Stimulated activated CD8-positive, alpha-beta memory T cell treated with anti-CD3 and anti-CD28 coated beads, Interleukin-12 subunit alpha, Interleukin-12 subunit beta, amount 100 ng/mL, for 4 hours (primary cell): ENCODE measurements around the gene TMEM94.

Source experiments
- DNase-seq: peaks from one replicate; pipeline ENCODE4 v3.0.0-alpha.2; 2020; ENCODE audit warnings: low read depth

The TMEM94 gene

DNA sequence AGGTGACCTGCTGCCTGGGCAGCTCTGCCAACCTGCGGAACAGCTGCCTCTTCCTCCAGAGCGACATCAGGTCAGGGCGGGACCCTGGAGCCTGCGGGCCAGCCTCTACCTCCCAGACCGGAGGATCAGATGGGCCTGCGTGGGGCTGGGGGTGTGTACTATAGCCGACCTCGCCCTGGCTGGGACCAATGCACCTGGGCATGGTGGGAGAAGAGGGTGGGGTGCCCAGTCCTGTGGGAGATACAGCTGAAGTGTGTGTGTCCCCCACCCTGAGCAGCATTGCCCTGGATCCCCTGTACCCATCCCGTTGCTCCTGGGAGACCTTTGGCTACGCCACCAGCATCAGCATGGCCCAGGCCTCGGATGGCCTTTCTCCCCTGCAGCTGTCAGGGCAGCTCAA lies 39.6 kb downstream of the TMEM94 start:
- DNase-seq: no peak

DNA sequence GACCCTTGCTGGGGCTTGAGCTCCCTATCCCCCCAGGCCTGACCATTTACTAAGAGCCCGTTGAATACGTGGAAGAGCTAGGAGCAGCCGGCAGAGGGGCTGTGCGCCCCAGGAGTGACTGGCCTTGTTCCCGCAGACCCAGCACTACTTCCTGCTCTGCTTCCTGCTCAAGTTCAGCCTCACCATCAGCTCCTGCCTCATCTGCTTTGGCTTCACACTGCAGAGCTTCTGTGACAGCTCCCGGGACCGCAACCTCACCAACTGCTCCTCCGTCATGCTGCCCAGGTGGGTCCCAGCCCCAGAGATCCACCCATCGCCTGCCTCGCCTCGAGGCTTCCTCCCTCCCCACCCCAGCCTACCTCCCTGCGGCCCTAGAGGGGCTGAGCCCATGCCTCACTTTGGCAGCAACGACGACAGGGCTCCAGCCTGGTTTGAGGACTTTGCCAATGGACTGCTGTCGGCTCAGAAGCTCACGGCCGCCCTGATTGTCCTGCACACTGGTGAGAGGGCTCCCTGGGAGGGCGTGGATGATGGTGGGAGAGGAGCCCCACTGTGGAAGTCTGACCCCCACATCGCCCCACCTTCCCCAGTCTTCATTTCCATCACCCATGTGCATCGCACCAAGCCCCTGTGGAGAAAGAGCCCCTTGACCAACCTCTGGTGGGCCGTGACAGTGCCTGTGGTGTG lies 41.7 kb downstream of the TMEM94 start:
- no peak for DNase-seq

DNA sequence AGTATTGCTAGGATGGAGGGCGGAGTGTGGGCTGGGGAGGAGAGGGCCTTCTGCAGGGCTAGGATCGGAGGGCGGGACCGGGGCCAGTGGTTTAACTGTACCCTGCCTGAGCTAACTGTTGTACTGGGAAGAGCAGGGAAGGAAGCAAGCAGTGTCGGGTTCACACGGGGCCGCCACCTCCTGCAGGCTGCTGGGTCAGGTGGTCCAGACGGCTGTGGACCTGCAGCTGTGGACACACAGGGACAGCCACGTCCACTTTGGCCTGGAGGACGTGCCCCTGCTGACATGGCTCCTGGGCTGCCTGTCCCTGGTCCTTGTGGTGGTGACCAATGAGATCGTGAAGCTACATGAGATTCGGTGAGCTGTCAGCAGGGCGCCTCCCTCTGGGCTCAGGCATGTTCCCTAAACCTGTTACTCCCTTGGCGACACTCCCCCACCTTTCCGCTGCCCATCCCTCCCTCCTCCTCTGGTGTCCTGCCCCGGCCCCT lies 42.3 kb downstream of the TMEM94 start:
- no peak for DNase-seq

DNA sequence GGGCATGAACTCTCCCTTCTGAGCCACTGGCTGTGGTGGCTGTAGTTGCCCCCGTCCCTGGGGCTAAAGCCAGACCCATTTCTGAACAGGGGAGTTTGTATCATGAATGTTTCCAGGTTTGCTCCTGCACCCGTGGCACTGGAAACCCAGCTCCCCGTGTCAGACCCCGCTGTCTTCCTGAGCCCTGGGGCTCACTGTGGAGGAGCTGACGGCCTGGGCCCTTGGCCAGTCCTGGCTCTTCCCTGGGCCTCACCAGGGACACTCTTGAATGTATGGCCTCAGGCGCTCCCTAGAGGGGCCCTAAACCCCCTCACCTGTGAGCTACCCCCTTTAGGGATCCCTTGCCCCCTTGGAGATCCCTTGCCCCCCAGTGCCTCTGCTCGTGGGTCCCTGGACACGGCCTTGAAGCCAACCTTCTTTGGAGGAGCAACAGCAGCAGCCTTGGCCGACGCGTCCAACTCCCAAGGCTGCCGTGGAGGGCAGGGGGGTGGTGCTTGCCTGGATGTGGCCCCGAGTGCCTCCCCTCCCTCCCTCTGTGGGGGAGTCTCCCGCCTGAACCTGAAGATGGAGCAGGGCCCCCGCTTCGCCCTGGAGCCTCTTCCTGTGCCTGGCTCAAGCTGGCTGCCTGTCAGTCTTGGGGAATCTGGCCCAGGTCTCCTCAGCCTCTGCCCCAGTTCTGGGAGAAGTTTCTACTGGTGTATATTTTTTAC lies 43.0 kb downstream of the TMEM94 start:
- DNase-seq: no peak

DNA sequence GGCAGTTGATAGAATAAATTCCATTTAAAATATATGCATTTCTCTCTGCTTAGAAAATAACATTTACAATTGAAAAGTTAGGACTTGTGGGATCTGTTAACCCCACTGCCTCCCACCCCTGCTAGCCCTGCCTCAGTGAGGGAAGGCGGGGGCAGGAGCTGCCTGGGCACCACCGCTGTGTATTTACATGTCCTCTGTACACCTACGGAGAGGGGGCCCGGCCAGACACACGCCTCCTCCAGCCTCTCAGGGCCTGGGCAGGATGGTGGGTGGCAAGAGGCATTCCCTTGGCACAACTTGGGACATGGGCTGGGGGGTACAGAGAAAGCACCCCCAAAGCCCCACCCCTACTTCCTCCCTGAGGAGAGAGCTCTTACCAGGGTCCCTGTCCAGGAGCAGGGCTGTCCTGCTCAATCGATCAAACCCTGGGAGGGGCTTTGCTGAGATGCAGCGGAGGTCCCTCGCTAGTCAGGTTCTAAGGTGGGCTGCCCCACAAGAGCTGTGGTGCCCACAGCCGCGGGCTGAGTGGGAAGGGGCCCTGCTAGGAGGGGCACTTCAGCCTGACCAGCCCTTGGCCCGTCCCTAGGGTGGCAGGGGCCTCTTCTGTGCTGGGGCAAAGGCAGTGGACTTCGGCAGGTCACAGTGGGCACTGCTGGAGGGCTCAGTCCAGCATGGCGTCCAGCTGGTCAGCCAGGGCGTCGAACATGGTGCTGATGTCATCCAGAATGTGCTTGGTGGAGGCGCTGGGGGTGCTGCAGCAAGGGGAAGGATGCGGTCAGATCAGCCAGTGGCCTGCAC lies 44.2 kb downstream of the TMEM94 start:
- no peak for DNase-seq

DNA sequence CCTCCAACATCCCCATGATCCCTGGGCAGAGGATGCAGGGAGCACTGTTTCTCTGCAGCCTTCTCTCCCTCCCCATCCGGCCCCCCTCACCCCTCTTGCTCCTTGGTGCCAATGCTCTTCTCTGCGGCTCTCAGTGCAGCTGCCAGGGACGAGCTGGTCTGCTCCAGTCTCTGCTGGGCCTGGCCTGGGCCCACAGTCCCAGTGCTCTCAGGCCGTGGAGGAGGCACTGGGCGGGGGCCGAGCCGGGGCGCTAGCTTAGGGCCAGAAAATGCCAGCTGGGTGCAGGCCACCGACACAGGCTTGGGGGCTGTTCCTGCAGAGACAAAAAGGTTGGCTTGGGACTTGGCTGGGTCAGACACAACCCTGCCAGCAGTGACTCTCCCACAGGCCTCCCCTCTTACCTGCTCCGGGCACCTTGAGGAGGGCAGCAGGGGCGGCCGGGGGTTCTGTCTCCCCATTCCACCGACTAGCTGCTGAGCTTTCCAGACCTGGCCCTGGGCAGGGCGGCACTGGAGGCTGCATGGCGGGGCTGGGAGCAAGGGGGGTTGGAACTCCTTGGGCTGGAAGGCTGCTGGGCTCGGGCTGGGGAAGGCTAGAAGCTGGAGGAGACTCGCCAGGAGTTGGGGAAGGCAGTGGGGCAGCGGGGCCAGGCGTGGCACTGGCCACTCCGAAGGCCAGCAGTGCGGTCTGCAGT lies 45.1 kb downstream of the TMEM94 start:
- no peak for DNase-seq

DNA sequence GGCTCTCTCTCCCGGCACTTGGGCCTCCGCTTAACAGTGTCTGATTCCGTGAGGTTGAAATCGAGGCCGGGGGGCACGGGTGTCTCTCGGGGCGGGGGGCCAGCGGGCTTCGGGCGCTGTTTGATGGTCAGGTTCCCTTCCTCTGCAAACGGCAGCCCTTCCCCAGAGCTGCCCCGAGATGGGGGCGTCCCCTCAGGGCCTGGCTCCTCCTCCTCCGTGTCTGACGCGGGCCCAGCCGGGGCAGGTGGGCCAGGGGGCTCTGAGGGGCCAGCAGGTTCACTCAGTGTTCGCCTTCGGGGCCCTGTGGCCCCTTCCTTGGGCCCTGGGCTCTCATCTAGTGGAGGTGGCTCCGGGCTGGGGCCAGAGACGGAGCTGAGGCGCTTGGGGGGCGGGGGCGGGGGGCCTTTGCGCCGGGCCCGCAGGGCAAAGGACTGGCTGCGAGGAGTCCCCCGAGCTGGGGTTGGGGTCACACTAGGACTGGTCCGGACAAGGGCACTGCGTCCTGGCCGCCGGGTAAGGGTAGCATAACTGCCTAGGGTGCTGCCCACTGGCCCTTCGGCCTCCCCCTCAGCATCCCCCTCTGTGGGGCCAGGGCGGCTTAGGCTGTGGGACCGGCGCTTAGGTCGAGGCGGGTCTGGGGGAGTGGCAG lies 45.8 kb downstream of the TMEM94 start:
- no peak for DNase-seq

DNA sequence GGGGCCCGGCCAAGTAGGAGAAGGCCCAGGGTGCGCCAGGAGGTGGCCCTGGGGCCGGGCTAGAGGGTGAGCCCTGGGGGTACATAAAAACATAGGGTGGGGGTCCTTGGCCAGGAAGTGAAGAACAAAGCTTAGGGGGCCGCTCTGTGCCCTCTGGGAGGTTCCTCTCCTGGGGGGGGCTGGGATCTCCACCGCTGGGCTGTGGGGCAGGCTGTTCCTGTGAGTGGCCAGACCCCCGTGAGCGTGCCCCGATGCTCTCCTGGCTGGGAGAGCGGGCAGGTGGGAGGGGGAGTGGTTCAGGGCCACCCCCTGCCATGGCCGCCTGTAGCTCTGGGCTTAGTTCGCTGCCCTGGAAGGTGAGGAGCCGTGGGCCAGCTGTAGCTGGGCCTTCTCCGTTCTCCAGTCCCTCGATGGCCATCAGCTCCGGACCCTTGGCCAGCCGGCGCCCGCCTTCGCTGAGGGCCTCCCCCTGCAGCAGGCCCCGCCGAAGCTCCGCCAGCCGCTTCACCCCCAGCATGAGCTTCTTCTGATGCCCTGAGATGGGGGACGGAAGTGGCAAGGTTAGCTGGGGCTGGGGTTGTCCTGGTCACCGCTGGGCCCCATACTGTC lies 46.4 kb downstream of the TMEM94 start:
- no peak for DNase-seq

DNA sequence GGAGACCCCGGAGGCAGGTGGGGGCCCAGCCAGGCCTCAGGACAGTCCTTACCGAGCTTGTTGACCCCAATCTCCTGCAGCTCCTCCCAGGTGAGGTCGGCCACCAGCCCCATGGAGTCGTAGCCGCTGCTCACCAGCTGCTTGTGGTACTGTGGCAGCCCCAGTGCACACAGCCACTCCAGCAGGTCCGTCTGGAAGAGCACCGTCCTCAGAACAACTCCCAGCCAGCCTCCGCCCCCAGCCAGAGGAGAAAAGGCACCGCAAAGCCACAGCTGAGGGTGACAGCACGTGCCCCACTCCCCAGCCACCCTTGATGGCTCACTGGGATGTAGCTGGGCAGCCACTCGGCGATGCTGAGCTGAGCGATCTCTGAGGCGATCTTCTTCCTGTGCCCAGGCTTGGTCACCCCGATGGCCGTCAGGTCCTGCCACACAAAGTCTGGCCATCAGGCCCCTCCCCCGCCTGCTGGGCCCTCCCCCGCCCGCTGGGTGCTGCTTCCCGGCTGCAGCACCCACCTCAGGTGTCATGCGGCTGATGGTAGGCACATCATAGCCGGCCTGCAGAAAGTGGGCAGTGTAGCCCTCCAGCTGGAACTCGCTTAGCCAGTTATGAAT lies 47.0 kb downstream of the TMEM94 start:
- no peak for DNase-seq

DNA sequence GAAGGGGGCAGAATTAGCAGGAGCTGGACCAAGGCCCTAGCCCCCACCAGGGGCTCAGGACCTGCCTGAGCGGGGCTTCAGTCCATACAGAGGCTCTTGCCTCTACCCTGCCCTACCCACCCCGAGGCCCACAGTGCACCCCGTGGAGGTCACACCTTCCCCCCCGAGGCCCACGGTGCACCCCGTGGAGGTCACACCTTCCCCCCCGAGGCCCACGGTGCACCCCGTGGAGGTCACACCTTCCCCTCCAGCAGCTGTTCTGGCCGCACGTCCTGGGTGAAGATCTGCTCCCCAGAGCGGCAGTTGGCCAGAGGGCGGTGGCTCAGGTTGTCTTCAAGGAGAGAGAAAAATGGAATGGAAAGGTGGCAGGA lies 47.5 kb downstream of the TMEM94 start:
- no peak for DNase-seq

DNA sequence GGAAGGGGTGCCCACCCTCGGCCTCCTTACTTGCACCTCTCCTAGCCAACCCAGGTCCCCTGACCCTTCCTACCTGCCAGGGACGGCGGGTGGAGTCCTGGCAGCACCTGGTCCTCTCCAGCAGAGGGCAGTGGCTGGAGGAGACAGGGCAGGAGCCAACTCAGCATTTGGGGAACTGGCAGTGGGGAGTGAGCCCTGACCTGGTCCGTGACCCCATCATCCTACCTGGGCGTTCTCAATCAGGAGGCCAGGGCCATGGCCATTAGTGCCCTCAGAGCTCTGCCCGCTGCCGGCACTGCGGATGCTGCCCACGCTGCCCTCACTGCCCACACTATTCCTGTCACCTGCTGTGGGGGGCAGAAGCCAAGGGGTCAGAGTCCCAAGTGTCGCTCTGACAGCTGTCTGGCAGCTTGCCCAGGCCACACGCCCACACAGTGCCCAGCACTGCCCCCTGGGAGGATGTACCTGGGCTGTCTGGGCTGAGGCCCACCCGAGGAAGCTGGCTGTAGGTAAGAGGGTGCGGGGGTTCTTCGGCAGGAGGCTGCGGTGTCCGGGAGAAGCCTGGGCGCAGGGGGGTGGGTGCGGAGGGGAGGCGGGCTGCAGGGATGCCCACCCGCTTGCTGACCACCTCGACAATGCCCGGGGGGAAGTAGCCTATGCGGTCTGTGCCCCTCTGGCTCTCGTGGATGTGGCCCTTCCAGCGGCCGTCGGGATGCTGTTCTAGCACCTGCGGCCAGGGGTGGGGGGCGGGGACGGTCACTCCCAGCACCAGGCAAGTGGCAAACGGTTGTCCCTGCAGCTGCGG lies 48.1 kb downstream of the TMEM94 start:
- DNase-seq: no peak

DNA sequence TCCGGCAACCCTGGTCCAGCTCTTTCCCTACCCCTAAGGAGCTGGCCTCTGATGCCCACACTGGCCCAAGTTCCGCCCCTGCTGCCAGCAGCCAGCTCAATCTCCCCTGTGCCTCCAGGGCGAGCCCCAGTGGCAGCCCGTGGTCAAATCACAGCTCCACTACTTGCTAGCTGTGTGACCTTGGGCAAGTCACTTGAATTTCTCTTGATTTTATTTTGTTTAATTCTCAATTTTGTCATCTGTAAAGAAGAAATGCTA lies 48.6 kb downstream of the TMEM94 start:
- DNase-seq: no peak

DNA sequence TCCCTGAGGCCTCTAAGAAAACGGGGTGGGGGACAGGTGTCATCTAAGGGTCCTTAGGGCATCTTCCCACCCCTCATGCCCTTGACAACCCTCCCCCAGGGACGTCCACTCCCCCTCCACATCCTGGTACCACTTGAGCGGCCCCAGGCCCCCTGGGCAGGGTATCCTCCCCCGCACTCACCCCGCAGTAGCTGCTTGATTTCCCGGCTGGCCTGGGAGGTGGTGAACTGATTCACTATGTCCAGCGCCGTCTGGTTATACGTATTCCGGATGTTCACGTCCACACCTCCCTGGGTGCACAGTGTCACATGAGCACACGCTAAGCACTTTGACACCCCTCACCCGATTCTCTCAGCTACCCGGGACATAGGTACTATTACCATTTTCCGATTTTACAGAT lies 49.2 kb downstream of the TMEM94 start:
- no peak for DNase-seq

DNA sequence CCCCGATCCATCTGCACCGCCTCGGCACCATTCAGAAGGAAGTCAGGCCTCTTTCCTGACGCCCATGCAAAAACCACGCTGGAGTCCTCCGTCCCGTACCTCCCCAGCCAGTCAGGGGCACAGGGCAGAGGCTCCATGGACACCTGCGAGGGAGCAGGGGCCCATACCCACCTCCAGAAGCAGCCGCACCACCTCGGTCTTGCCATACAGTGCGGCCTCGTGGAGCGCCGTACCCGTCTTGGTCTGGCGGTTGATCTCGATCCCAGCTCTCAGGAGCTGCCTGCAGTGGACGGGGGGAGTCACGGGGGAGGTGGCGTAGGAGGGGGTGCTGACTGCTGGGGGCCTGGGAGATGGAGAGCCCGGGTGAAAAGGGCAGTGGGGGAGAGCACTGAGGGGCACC lies 49.7 kb downstream of the TMEM94 start:
- DNase-seq: no peak

DNA sequence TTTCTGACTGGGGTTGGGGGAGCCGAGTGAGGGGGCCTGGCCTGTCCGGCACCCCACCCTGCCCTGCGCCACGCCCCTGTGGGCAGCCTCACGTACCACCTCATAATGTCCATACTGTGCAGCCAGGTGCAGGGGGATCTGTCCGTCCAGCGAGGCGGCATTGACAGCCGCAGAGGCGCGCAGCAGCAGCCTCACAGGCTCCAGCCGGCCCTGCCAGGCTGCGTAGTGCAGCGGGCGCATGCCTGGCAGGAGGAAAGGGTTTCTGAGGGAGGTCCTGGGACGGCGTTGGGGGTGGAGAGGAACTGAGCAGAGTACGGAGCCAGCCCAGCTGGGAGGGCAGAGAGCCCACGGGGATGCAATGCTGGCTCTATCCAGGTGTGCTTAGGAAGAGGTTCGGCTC lies 50.5 kb downstream of the TMEM94 start:
- no peak for DNase-seq

DNA sequence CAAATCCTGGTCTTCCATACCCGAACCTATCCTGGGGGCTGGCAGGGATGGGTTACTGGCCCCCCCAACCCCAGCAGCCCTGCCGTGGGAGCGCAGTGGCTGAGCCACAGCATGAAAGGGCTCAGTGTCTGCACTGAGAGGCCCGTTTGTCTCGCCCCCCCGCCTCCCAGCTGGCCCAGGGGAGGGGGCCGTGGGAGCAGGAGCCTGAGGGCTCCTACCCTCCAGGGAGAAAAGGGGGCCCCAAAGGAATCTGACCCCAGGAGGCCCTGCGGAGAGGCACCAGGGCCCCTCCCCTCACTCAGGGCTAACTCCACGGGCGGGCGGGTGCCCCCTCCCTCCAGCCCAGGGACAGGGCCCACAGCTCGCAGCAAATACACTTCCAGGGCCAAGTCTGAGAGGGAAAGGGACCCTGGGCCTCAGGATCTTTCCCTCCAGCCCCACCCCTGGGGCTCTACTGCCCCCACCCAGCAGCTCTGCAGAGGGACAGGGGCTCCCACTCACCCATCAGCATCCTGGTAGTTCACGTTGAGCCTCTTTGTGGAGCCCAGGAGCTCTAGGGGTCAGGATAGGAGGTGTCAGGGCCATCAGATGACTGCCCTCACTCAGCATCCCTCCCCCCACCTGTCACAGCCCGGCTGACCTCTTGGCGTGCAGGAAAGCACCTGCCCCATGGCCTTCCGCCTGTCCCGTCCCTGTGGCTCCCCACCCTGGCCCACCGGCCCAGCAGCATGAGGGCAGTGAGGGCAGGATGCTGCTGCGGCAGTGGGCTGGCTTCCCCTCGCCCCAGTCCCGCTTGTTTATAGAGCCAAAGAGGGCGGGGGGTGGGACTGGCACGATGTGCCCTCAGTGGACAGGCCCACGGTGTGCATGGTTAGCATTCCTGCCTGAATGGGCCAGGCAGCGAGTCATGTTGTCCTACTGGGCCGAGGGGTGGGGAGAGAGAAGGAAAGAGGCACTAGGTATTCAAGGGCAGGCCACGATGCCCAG lies 51.6 kb downstream of the TMEM94 start:
- DNase-seq: no peak

DNA sequence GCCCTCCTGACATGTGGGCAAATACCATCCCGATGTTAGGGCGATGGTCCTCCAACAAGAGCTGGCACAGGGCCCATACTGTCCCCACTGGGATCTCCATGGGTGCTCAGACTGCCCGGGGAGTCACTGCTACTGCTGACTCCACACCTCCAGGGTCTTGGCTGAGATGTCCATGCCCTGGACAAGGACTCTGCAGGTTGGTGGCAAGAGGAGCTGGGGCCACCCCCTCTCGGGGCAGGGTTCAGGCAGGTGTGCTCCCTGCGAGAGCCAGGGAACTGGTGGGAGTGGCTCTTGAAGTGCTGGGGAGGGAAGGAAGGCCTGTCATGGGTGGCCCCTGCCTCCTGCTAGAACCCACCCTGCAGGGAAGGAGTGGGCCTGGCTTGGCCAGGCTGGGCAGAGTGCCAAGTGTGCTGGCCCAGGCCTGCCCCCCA lies 52.5 kb downstream of the TMEM94 start:
- DNase-seq: no peak

DNA sequence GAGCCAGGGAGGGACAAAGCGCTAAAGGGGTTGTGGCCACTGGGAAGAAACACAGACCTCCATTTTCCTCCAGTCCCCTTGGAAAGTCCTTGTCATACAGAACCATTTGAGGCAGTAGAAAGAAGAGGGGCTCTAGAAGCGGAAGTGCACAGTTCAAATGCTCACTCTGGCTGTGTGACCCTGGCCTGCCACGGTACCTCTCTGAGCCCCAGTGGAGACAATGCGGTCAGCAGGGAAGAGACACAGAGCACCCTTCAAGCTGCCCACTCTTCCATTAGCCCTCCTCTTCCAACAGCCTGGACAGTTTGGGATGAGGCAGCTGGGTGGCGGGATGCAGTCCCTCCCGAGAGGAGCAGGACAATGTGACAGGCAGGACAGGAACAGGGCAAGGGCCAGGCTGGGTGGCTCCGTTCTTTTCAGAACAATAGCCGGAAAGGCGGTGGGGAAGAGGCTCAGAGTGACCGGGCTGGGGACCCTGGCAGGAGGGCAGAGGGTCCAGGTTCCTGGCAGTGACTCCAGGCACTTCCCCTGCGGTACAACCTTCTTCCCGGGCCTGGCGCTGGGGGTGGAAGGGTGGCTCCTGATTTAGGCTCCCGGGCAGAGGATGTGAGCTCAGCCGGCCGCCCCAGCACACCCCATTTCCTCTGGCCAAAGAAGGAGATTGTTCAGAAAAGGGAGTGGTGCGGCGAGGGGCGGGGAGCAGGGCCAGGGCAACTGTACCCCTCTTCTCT lies 53.3 kb downstream of the TMEM94 start:
- DNase-seq: no peak

DNA sequence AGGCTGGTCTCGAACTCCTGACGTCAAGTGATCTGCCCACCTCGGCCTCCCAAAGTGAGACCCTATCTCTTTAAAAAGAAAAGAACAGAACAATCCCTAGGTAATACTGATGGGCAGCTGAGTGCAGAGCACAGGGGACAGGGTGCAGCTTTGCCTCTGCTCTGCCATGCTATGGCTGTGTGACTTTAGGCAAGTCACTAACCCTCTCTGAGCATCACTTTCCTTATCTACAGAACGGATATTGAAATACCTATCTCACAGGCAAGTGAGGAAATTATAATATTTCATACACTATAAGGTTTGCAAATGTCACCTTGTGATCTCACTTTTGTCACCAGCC lies 54.8 kb downstream of the TMEM94 start:
- DNase-seq: no peak
